Astrocyte (in vitro differentiated cells and primary cell): ENCODE measurements around the gene MAP3K20. TPM values are rescaled to one million over a fixed set of nuclear protein-coding genes. Genes with fewer than 3 reads are reported as not detected.

ENCODE experiments used
- DNase-seq: peaks from one replicate; pipeline ENCODE4 v3.0.0-alpha.2; 2010; ENCODE audit warnings: low read depth
- FAIRE-seq: peaks from 2 replicates; lab custom pipeline; 2011; peaks lifted over from hg19 to GRCh38; lab: Jason Lieb, UNC
- H2AFZ ChIP-seq: 2 replicates; pipeline ENCODE4 v1.6.0; 2012; ENCODE audit warnings: low read depth, low read length, inconsistent platforms
- H3K27ac ChIP-seq: 2 replicates; pipeline ENCODE4 v1.5.1; 2011; ENCODE audit warnings: low read depth, low read length, inconsistent platforms
- H3K27me3 ChIP-seq: 2 replicates; pipeline ENCODE4 v1.6.0; 2011; ENCODE audit warnings: low read length, inconsistent platforms; ENCODE audit not compliant: insufficient read depth
- H3K36me3 ChIP-seq: 2 replicates; pipeline ENCODE4 v1.5.1; 2011; ENCODE audit warnings: low read length, inconsistent platforms; ENCODE audit not compliant: insufficient read depth
- H3K4me1 ChIP-seq: 2 replicates; pipeline ENCODE4 v1.5.1; 2011; ENCODE audit warnings: low read length, inconsistent platforms; ENCODE audit not compliant: insufficient read depth
- H3K4me2 ChIP-seq: 2 replicates; pipeline ENCODE4 v1.6.0; 2012; ENCODE audit warnings: low read length, inconsistent platforms
- H3K4me3 ChIP-seq: 2 replicates; pipeline ENCODE4 v1.5.1; 2011; ENCODE audit warnings: low read depth, mild to moderate bottlenecking, low read length, inconsistent platforms; ENCODE audit not compliant: insufficient read depth
- H3K79me2 ChIP-seq: 2 replicates; pipeline ENCODE4 v1.6.0; 2012; ENCODE audit warnings: mild to moderate bottlenecking, low read length, inconsistent platforms; ENCODE audit not compliant: insufficient read depth
- H3K9ac ChIP-seq: 2 replicates; pipeline ENCODE4 v1.6.0; 2012; ENCODE audit warnings: mild to moderate bottlenecking, low read length, inconsistent platforms
- H3K9me3 ChIP-seq: 2 replicates; pipeline ENCODE4 v1.5.1; 2012; ENCODE audit warnings: low read depth, mild to moderate bottlenecking, low read length, inconsistent platforms; ENCODE audit not compliant: insufficient read depth
- H4K20me1 ChIP-seq: 2 replicates; pipeline ENCODE4 v1.6.0; 2012; ENCODE audit warnings: low read length, inconsistent platforms; ENCODE audit not compliant: insufficient read depth
- H3K27ac Mint-ChIP-seq: one replicate; pipeline ENCODE4 v1.8.0; 2021; ENCODE audit warnings: mild to moderate bottlenecking, mixed read lengths; ENCODE audit not compliant: unreplicated experiment
- H3K27me3 Mint-ChIP-seq: one replicate; pipeline ENCODE4 v1.8.0; 2021; ENCODE audit warnings: low read depth, mixed read lengths; ENCODE audit not compliant: unreplicated experiment
- H3K36me3 Mint-ChIP-seq: one replicate; pipeline ENCODE4 v1.8.0; 2021; ENCODE audit warnings: low read depth, mixed read lengths; ENCODE audit not compliant: unreplicated experiment
- H3K4me1 Mint-ChIP-seq: one replicate; pipeline ENCODE4 v1.8.0; 2021; ENCODE audit warnings: low read depth, mixed read lengths; ENCODE audit not compliant: unreplicated experiment
- H3K4me3 Mint-ChIP-seq: one replicate; pipeline ENCODE4 v1.8.0; 2021; ENCODE audit warnings: mild to moderate bottlenecking, moderate library complexity, mixed read lengths; ENCODE audit not compliant: unreplicated experiment
- H3K9me3 Mint-ChIP-seq: one replicate; pipeline ENCODE4 v1.8.0; 2021; ENCODE audit warnings: mild to moderate bottlenecking, mixed read lengths; ENCODE audit not compliant: unreplicated experiment
- EZH2 ChIP-seq: IDR thresholded peaks from 2 replicates; pipeline ENCODE4 v1.6.1; 2012; ENCODE audit warnings: mild to moderate bottlenecking, low read length, inconsistent platforms; ENCODE audit not compliant: insufficient read depth
- total RNA-seq: library from RNA; stranded (reverse); gene quantifications from 2 replicates; pipeline ENCODE4 v1.2.1, GENCODE V29; 2021
- TF ChIP-seq, protein P1 (sequence below): IDR thresholded peaks from 2 replicates; pipeline ENCODE4 v1.5.1; 2011; ENCODE audit warnings: low read depth, mild to moderate bottlenecking, inconsistent platforms, low read length, moderate library complexity; ENCODE audit not compliant: insufficient read depth

The MAP3K20 gene
- total RNA-seq, 1 donor from 2014 or later: 42.4 TPM

- peaks cover 11% of the 10 kb centered on the region for H3K4me1 ChIP-seq
- TF ChIP-seq EZH2: no peak
- TF ChIP-seq, protein P1, sequence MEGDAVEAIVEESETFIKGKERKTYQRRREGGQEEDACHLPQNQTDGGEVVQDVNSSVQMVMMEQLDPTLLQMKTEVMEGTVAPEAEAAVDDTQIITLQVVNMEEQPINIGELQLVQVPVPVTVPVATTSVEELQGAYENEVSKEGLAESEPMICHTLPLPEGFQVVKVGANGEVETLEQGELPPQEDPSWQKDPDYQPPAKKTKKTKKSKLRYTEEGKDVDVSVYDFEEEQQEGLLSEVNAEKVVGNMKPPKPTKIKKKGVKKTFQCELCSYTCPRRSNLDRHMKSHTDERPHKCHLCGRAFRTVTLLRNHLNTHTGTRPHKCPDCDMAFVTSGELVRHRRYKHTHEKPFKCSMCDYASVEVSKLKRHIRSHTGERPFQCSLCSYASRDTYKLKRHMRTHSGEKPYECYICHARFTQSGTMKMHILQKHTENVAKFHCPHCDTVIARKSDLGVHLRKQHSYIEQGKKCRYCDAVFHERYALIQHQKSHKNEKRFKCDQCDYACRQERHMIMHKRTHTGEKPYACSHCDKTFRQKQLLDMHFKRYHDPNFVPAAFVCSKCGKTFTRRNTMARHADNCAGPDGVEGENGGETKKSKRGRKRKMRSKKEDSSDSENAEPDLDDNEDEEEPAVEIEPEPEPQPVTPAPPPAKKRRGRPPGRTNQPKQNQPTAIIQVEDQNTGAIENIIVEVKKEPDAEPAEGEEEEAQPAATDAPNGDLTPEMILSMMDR: no peak
- H3K36me3 ChIP-seq: peaks cover 3% of the 10 kb centered on the region
- H3K27ac ChIP-seq: no peak overlapping the region
- no peak overlapping the region for H3K4me3 Mint-ChIP-seq
- FAIRE-seq: no peak
- H3K9me3 Mint-ChIP-seq: no peaks in the 10 kb centered on the region
- no peaks in the 10 kb centered on the region for H3K79me2 ChIP-seq
- no peaks in the 10 kb centered on the region for H3K27me3 Mint-ChIP-seq
- H3K27me3 ChIP-seq: no peaks in the 10 kb centered on the region
- H3K36me3 Mint-ChIP-seq: peaks cover 1% of the 10 kb centered on the region
- H3K9ac ChIP-seq: no peak overlapping the region
- H2AFZ ChIP-seq: no peak overlapping the region
- H3K4me1 Mint-ChIP-seq: peaks cover 9% of the 10 kb centered on the region
- no peak overlapping the region for H3K4me2 ChIP-seq
- H3K4me3 ChIP-seq: no peak overlapping the region
- no peak for DNase-seq
- H3K9me3 ChIP-seq: no peaks in the 10 kb centered on the region
- H4K20me1 ChIP-seq: no peaks in the 10 kb centered on the region
- H3K27ac Mint-ChIP-seq: no peak overlapping the region
Measured at GRCh38 chr2:173213181-173213580, 137.5 kb downstream of the MAP3K20 start.

DNA sequence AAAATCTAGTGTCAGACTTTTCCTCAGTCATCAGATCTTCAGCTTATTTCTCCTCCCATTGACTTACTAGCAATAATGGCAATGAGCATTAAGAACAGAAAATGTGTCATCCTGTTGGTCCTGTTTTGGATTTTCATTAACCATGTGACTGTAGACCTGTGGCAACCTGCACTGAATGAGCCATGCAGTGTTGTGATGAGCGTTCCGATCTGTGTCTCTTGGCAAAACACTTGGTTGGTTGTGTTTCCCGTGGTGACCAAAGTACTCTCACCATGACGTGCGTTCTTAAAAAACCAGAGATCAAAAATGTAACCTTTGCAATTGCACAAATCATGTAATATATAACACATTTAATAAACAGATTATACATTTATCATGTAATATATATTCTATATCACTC lies 138.6 kb downstream of the MAP3K20 start:
- no peak for FAIRE-seq
- H3K4me1 Mint-ChIP-seq: peaks cover 12% of the 10 kb centered on the region
- Histone ChIP-seq H3K4me1 (peaks cover 11% of the 10 kb centered on the region), H3K27me3 (no peaks in the 10 kb centered on the region), H3K27ac (no peak overlapping the region), H2AFZ (no peak overlapping the region), H4K20me1 (no peaks in the 10 kb centered on the region), H3K9ac (no peak overlapping the region), H3K9me3 (no peaks in the 10 kb centered on the region), H3K4me2 (no peak overlapping the region), H3K4me3 (no peak overlapping the region), H3K79me2 (no peaks in the 10 kb centered on the region), H3K36me3 (peaks cover 3% of the 10 kb centered on the region)
- TF ChIP-seq, protein P1: no peak
- no peak for TF ChIP-seq EZH2
- no peak overlapping the region for H3K4me3 Mint-ChIP-seq
- H3K27me3 Mint-ChIP-seq: no peaks in the 10 kb centered on the region
- H3K27ac Mint-ChIP-seq: no peak overlapping the region
- H3K36me3 Mint-ChIP-seq: peaks cover 1% of the 10 kb centered on the region
- no peaks in the 10 kb centered on the region for H3K9me3 Mint-ChIP-seq
- no peak for DNase-seq

DNA sequence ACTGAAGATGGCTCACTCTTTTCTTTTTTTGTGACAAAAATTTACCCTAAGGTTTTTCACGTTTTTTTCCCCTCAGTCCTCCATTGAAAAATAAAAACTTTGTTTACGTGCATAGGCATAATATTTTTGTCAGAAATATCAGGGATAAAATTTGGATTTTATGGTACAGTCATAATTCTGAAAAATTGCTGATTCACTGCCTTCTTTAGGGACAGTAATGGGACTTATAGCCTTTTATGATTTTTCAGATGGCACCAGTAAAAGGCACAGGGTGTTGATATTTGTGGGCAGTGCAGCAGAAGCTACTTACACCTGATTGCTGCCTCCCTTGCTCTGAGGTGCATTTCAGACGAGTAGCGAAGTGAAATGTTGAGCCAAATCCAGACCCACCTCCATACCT lies 139.7 kb downstream of the MAP3K20 start:
- no peak for TF ChIP-seq EZH2
- TF ChIP-seq, protein P1: no peak
- H3K4me2 ChIP-seq: no peak overlapping the region
- peaks cover 8% of the 10 kb centered on the region for H3K4me1 ChIP-seq
- Mint-ChIP-seq H3K27ac (no peak overlapping the region), H3K9me3 (no peaks in the 10 kb centered on the region), H3K4me3 (no peak overlapping the region), H3K27me3 (no peaks in the 10 kb centered on the region), H3K4me1 (peaks cover 11% of the 10 kb centered on the region), H3K36me3 (peaks cover under 1% of the 10 kb centered on the region)
- no peaks in the 10 kb centered on the region for H4K20me1 ChIP-seq
- H3K9me3 ChIP-seq: no peaks in the 10 kb centered on the region
- FAIRE-seq: no peak
- no peak overlapping the region for H3K4me3 ChIP-seq
- no peaks in the 10 kb centered on the region for H3K36me3 ChIP-seq
- H3K9ac ChIP-seq: no peak overlapping the region
- no peak overlapping the region for H2AFZ ChIP-seq
- DNase-seq: no peak
- no peaks in the 10 kb centered on the region for H3K79me2 ChIP-seq
- H3K27ac ChIP-seq: no peak overlapping the region
- no peaks in the 10 kb centered on the region for H3K27me3 ChIP-seq
